HepG2 (cell line): ENCODE results near the gene ALX4. TPM values are rescaled to one million over a fixed set of nuclear protein-coding genes. Genes with fewer than 3 reads are reported as not detected.
A peak's percentile ranks its signal among the peaks of the same experiment; 100 is the strongest.

Experiments used
- ATAC-seq: fragments of 200-7000 bp; cut with Tn5 transposase; 3 replicates; pipeline ENCODE4 v1.9.1; 2020; ENCODE audit warnings: mild to moderate bottlenecking, moderate library complexity
- BruUV-seq: library from RNA; stranded (reverse); fragments of 400-500 nt; replicated peaks from 2 replicates; lab custom pipeline; 2021; lab: Mats Ljungman, UMichigan
- CTCF ChIA-PET: fragments of 300-600 bp; formaldehyde crosslinking; extraction: SDS; loops from one replicate; lab custom pipeline; 2021; ENCODE audit warnings: low total read pairs, inconsistent platforms, low intra/inter-chr PET ratio; lab: Yijun Ruan, JAX
- POLR2A ChIA-PET: fragments of 350-600 bp; sonication (Branson Sonifier 250); formaldehyde crosslinking; loops from one replicate; lab custom pipeline; 2020; ENCODE audit warnings: antibody characterized with exemption, inconsistent platforms; lab: Yijun Ruan, JAX
- DNase-seq: peaks from one replicate; pipeline ENCODE4 v3.0.0-alpha.2; 2015; ENCODE audit warnings: low spot score
- FAIRE-seq: peaks from 3 replicates; lab custom pipeline; 2011; peaks lifted over from hg19 to GRCh38; lab: Jason Lieb, UNC
- H2AFZ ChIP-seq: one replicate; pipeline ENCODE4 v1.6.1; 2011; ENCODE audit warnings: low read length, inconsistent platforms
- H3K27ac ChIP-seq: fragments of 300-600 bp; 3 replicates; pipeline ENCODE4 v1.8.0; 2011; ENCODE audit warnings: mixed run types, mild to moderate bottlenecking, mixed read lengths, low read length, inconsistent platforms; ENCODE audit not compliant: insufficient read depth; ENCODE audit errors: extremely low read length
- H3K27me3 ChIP-seq, 2 experiments: fragments of 200-600 bp in 1 of 2; 2 replicates in 1 of 2; 3 replicates in 1 of 2; pipeline versions ENCODE4 v1.6.0 to v1.8.0; 2011; ENCODE audit warnings: low read length in 2 of 2, mild to moderate bottlenecking in 2 of 2, moderate library complexity in 2 of 2, inconsistent platforms in 1 of 2; ENCODE audit not compliant: insufficient read depth in 2 of 2, control insufficient read depth in 1 of 2
- H3K36me3 ChIP-seq, 2 experiments: fragments of 200-600 bp in 1 of 2; replicated peaks in 1 of 2; 2 replicates in 1 of 2; 3 replicates in 1 of 2; pipeline versions ENCODE4 v1.5.1 to v1.8.0; 2011; ENCODE audit warnings: low read length in 2 of 2, inconsistent platforms in 1 of 2; ENCODE audit not compliant: insufficient read depth in 2 of 2, control insufficient read depth in 1 of 2
- H3K4me1 ChIP-seq: 2 replicates; pipeline ENCODE4 v1.5.1; 2012; ENCODE audit warnings: low read length, inconsistent platforms; ENCODE audit not compliant: insufficient read depth
- H3K4me2 ChIP-seq: 2 replicates; pipeline ENCODE4 v1.6.0; 2011; ENCODE audit warnings: low read depth, low read length, inconsistent platforms
- H3K4me3 ChIP-seq, 3 experiments: fragments of 200-600 bp in 1 of 3; sonication (generic), shearing (Covaris generic) in 1 of 3; replicated peaks in 1 of 3; 2 replicates each; pipeline ENCODE4 v1.5.1; 2011 to 2016; ENCODE audit warnings: low read length in 3 of 3, inconsistent platforms in 2 of 3, low read depth in 2 of 3, mild to moderate bottlenecking in 2 of 3, control low read depth in 1 of 3, mixed read lengths in 1 of 3; ENCODE audit not compliant: insufficient read depth in 1 of 3
- H3K79me2 ChIP-seq: one replicate; pipeline ENCODE4 v1.6.1; 2011; ENCODE audit warnings: low read length, inconsistent platforms; ENCODE audit not compliant: insufficient read depth
- H3K9ac ChIP-seq: 2 replicates; pipeline ENCODE4 v1.6.0; 2011; ENCODE audit warnings: mild to moderate bottlenecking, low read depth, low read length, inconsistent platforms; ENCODE audit not compliant: insufficient read depth
- H3K9me3 ChIP-seq: 2 replicates; pipeline ENCODE4 v1.5.1; 2012; ENCODE audit warnings: mild to moderate bottlenecking, low read length
- H4K20me1 ChIP-seq: 2 replicates; pipeline ENCODE4 v1.6.0; 2011; ENCODE audit warnings: inconsistent platforms, mild to moderate bottlenecking, low read length, moderate library complexity; ENCODE audit not compliant: insufficient read depth
- FOXP1 ChIP-seq, 2 experiments: fragments of 450-650 bp in 1 of 2; IDR thresholded peaks; 2 replicates each; pipeline ENCODE4 v1.6.1; 2017 to 2018; ENCODE audit warnings: antibody characterized with exemption in 1 of 2
- NFRKB ChIP-seq: fragments of 450-650 bp; IDR thresholded peaks from 2 replicates; pipeline ENCODE4 v1.6.1; 2017
- PRMT3 ChIP-seq: sonication (generic); formaldehyde crosslinking; IDR thresholded peaks from 2 replicates; pipeline ENCODE4 v1.8.1; 2022; ENCODE audit warnings: low read depth, mild to moderate bottlenecking, moderate library complexity, missing genetic modification reagents, borderline replicate concordance
- TIGD3 ChIP-seq: sonication (generic); formaldehyde crosslinking; IDR thresholded peaks from 2 replicates; pipeline ENCODE4 v1.5.1; 2020; ENCODE audit warnings: mild to moderate bottlenecking, missing genetic modification reagents, borderline replicate concordance
- WGBS: methylation state at CpG from one replicate; pipeline ENCODE4 v1.1.6; 2017; ENCODE audit warnings: low lambda C conversion rate; 5-methylcytosine and 5-hydroxymethylcytosine counted together
- in situ Hi-C: cut with HindIII; loops from 2 replicates; pipeline ENCODE4 v1.10.0; 2017; ENCODE audit warnings: low pct_unique_long_range_greater_than_20kb; ENCODE audit not compliant: extremely low pct_ligation_motif_present
- intact Hi-C: fragments of 100-400 bp; cut with micrococcal nuclease; formaldehyde crosslinking; loops from one replicate; pipeline ENCODE4 v1.10.0; 2022; ENCODE audit not compliant: unreplicated experiment
- polyA plus RNA-seq, 8 experiments: library from polyadenylated mRNA; depleted of rRNA in 3 of 8; stranded (reverse) in 7 of 8; unstranded in 1 of 8; fragments of >200 nt; fragmentation: Illumina TruSeq in 4 of 8; extraction: Trizol in 4 of 8; gene quantifications; 2 replicates each; pipeline versions ENCODE4 v1.2.1 to v1.2.3, GENCODE V29; 2011 to 2016; ENCODE audit warnings: low read depth in 4 of 8, missing spikeins in 1 of 8, mixed read lengths in 1 of 8; ENCODE audit not compliant: insufficient read depth in 1 of 8
- total RNA-seq, 5 experiments: library from RNA; depleted of rRNA; stranded (reverse); fragments of >200 nt; fragmentation: Illumina TruSeq; extraction: Trizol; gene quantifications; 2 replicates each; pipeline ENCODE4 v1.2.3, GENCODE V29; 2016; ENCODE audit warnings: low read depth in 1 of 5
- TF ChIP-seq, protein P1 (sequence below): sonication (generic); formaldehyde crosslinking; IDR thresholded peaks from 2 replicates; pipeline ENCODE4 v1.4.0; 2020; ENCODE audit warnings: missing genetic modification reagents

ALX4 gene
- total and polyA plus RNA-seq, 2 of the 13 experiments (the other 11 are each of a cell fraction or from before 2014, with no cell fraction given): not detected

- peaks cover 1 to 8% of the 10 kb centered on the region in 2 experiments; a peak in 2 of 5 replicates for H3K27me3 ChIP-seq
- no TSS peak for BruUV-seq
- H3K9ac ChIP-seq: no peak overlapping the region
- no peak for ATAC-seq
- WGBS: 67% methylated on average over 6 of the region's 10 CpGs
- intact Hi-C loops (no loop called here), in situ Hi-C loops (loop anchor here (25.0 kb wide), 1 partner anchor 262 kb away; no protein-coding TSS in a partner anchor)
- TF ChIP-seq, protein P1, sequence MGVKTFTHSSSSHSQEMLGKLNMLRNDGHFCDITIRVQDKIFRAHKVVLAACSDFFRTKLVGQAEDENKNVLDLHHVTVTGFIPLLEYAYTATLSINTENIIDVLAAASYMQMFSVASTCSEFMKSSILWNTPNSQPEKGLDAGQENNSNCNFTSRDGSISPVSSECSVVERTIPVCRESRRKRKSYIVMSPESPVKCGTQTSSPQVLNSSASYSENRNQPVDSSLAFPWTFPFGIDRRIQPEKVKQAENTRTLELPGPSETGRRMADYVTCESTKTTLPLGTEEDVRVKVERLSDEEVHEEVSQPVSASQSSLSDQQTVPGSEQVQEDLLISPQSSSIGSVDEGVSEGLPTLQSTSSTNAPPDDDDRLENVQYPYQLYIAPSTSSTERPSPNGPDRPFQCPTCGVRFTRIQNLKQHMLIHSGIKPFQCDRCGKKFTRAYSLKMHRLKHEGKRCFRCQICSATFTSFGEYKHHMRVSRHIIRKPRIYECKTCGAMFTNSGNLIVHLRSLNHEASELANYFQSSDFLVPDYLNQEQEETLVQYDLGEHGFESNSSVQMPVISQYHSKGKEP (CRISPR knock-in tag): no peak
- TF ChIP-seq NFRKB (no peak), TIGD3 (CRISPR knock-in tag) (no peak)
- ChIA-PET CTCF (no interaction called here), POLR2A (no interaction called here)
- no peak for DNase-seq
- H3K4me2 ChIP-seq: no peak overlapping the region
- H3K79me2 ChIP-seq: no peaks in the 10 kb centered on the region
- H3K36me3 ChIP-seq: no peaks in the 10 kb centered on the region
- no peak overlapping the region for H2AFZ ChIP-seq
- peaks cover 5% of the 10 kb centered on the region for H3K9me3 ChIP-seq
- no peak overlapping the region for H3K27ac ChIP-seq
- no peak for FAIRE-seq
- H4K20me1 ChIP-seq: no peaks in the 10 kb centered on the region
- no peaks in the 10 kb centered on the region for H3K4me1 ChIP-seq
- no peak overlapping the region for H3K4me3 ChIP-seq
Observed at GRCh38 chr11:44275241-44275640, 34.7 kb downstream of the ALX4 start.

DNA sequence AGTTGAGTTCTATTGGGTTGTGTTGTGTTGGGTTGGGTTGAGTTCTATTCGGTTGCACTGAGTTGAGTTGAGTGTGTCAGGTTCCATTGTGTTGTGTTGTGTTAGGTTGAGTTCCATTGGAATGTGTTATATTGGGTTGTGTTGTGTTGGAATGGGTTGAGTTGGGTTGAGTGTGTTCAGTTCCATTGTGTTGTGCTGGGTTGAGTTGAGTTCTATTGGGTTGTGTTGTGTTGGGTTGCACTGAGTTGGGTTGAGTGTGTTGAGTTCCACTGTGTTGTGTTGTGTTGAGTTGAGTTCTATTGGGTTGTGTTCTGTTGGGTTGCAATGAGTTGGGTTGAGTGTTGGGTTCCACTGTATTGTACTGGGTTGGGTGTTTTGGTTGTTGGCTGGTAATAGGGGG, 35.5 kb downstream of the ALX4 start:
- ATAC-seq (no peak), DNase-seq (no peak), FAIRE-seq (no peak)
- TF ChIP-seq PRMT3 (CRISPR knock-in tag) (no peak), FOXP1 (IDR thresholded peaks at IDR 0.05) (0 out of 2 replicates have a peak, but pooled peaks have one; percentile 1), FOXP1 (CRISPR knock-in tag; IDR thresholded peaks at IDR 0.05) (no peak)
- Histone ChIP-seq H3K9me3 (peaks cover 5% of the 10 kb centered on the region), H3K79me2 (no peaks in the 10 kb centered on the region), H4K20me1 (no peaks in the 10 kb centered on the region), H3K36me3 (no peaks in the 10 kb centered on the region), H2AFZ (no peak overlapping the region), H3K27ac (no peak overlapping the region), H3K9ac (no peak overlapping the region), H3K4me3 (no peak overlapping the region), H3K4me1 (no peaks in the 10 kb centered on the region), H3K27me3 (peaks cover 0 to 2% of the 10 kb centered on the region in 2 experiments; a peak in 1 of 5 replicates), H3K4me2 (no peak overlapping the region)
- CTCF ChIA-PET: no interaction called here
- no TSS peak for BruUV-seq
- intact Hi-C loops: no loop called here
- 0% methylated on average over 1 of the region's 1 CpG for WGBS
- POLR2A ChIA-PET: no interaction called here
- in situ Hi-C loops: no loop called here
